HG03342 (cell line): ENCODE measurements around the gene ZMYND15.

Experiments used
- ATAC-seq: cut with Tn5 transposase; IDR thresholded peaks from one replicate; pipeline ENCODE4 v1.9.1; 2021; ENCODE audit warnings: mild to moderate bottlenecking, moderate library complexity; ENCODE audit not compliant: unreplicated experiment

The ZMYND15 gene

GRCh38 chr17:4742133-4742532 is 2.5 kb downstream of the ZMYND15 start:
- no peak for ATAC-seq

GRCh38 chr17:4742629-4743028 is 3.0 kb downstream of the ZMYND15 start:
- ATAC-seq = no peak

GRCh38 chr17:4743216-4743615 is 3.6 kb downstream of the ZMYND15 start:
- no peak for ATAC-seq

GRCh38 chr17:4743898-4744297 is 4.3 kb downstream of the ZMYND15 start:
- ATAC-seq = no peak

- no peak for ATAC-seq
Observed at GRCh38 chr17:4744999-4745969, 5.7 kb downstream of the ZMYND15 start.

- no peak for ATAC-seq
Observed at GRCh38 chr17:4747847-4748246, 8.2 kb downstream of the ZMYND15 start.

GRCh38 chr17:4748686-4749085 is 9.1 kb downstream of the ZMYND15 start:
- ATAC-seq = no peak

- ATAC-seq = no peak
Observed at GRCh38 chr17:4750606-4751005, 11.0 kb downstream of the ZMYND15 start.

GRCh38 chr17:4751932-4752331 is 12.3 kb downstream of the ZMYND15 start:
- no peak for ATAC-seq

GRCh38 chr17:4753392-4753791 is 13.8 kb downstream of the ZMYND15 start:
- no peak for ATAC-seq

- ATAC-seq = no peak
Observed at GRCh38 chr17:4759776-4760236, 20.2 kb downstream of the ZMYND15 start.

- ATAC-seq = no peak
Observed at GRCh38 chr17:4764595-4764994, 25.0 kb downstream of the ZMYND15 start.

GRCh38 chr17:4766201-4766600 is 26.6 kb downstream of the ZMYND15 start:
- no peak for ATAC-seq

- ATAC-seq = no peak
Observed at GRCh38 chr17:4766723-4767122, 27.1 kb downstream of the ZMYND15 start.

- no peak for ATAC-seq
Observed at GRCh38 chr17:4768298-4768697, 28.7 kb downstream of the ZMYND15 start.

GRCh38 chr17:4769628-4770027 is 30.0 kb downstream of the ZMYND15 start:
- ATAC-seq = no peak

GRCh38 chr17:4771519-4772234 is 32.0 kb downstream of the ZMYND15 start, which contains the start of gene TM4SF5:
TSS of gene TM4SF5 (plus strand) at chr17:4771886. CDS start at chr17:4771923, 37 bp downstream.
- no peak for ATAC-seq

- ATAC-seq = no peak
Observed at GRCh38 chr17:4772235-4772613, 32.6 kb downstream of the ZMYND15 start.

GRCh38 chr17:4777969-4778760 is 38.5 kb downstream of the ZMYND15 start:
- no peak for ATAC-seq

- no peak for ATAC-seq
Observed at GRCh38 chr17:4780325-4780955, 40.8 kb downstream of the ZMYND15 start.
